ENCODE data around the gene TUBB.
"Not testable (repeated sequence)": the region's sequence is repeated elsewhere in the genome, so short reads cannot be mapped to it uniquely, and the experiment has no call there.

TUBB gene

GRCh38 chr6:30719356-30719755 is 796 bp upstream of the TUBB start:
- no peak for DNase-seq

GRCh38 chr6:30720738-30721197 is 616 bp downstream of the TUBB start:
- DNase-seq = peak; percentile 75

- DNase-seq = peak; percentile 98
Measured at GRCh38 chr6:30721198-30722024, 1.3 kb downstream of the TUBB start.

- peak; percentile 23 for DNase-seq
Measured at GRCh38 chr6:30722025-30722279, 1.8 kb downstream of the TUBB start.

GRCh38 chr6:30722280-30723112 is 2.3 kb downstream of the TUBB start:
- DNase-seq = peak; percentile 80

- not testable (repeated sequence) for DNase-seq
Measured at GRCh38 chr6:30723159-30723842, 3.1 kb downstream of the TUBB start.

- not testable (repeated sequence) for DNase-seq
Measured at GRCh38 chr6:30723843-30724741, 3.9 kb downstream of the TUBB start.

- no peak for DNase-seq
Measured at GRCh38 chr6:30724906-30725667, 4.9 kb downstream of the TUBB start.

GRCh38 chr6:30725713-30726505 is 5.8 kb downstream of the TUBB start:
- no peak for DNase-seq

- DNase-seq = no peak
Measured at GRCh38 chr6:30726506-30727413, 6.6 kb downstream of the TUBB start.

GRCh38 chr6:30727920-30728553 is 7.9 kb downstream of the TUBB start:
- no peak for DNase-seq

- DNase-seq = peak; percentile 87
Measured at GRCh38 chr6:30730601-30731435, 10.7 kb downstream of the TUBB start.

GRCh38 chr6:30732237-30732943 is 12.2 kb downstream of the TUBB start:
- no peak for DNase-seq

GRCh38 chr6:30735668-30736314 is 15.6 kb downstream of the TUBB start:
- DNase-seq = peak; percentile 46

- DNase-seq = no peak
Measured at GRCh38 chr6:30738532-30738931, 18.4 kb downstream of the TUBB start.

- DNase-seq = no peak
Measured at GRCh38 chr6:30740540-30740870, 20.4 kb downstream of the TUBB start.
